Calu3 (cell line): Measurements from ENCODE around the gene SCYGR3. TPM values are rescaled to one million over a fixed set of nuclear protein-coding genes. Genes with fewer than 3 reads are reported as not detected.

Source experiments
- BruUV-seq: library from RNA; stranded (reverse); fragments of 400-500 nt; replicated peaks from 2 replicates; lab custom pipeline; 2021; lab: Mats Ljungman, UMichigan
- CTCF ChIA-PET: fragments of 300-600 bp; sonication (Branson Sonifier 250); formaldehyde crosslinking; loops from one replicate; lab custom pipeline; 2022; ENCODE audit warnings: antibody characterized with exemption; lab: Charles Lee
- DNase-seq: peaks from one replicate; pipeline ENCODE4 v3.0.0; 2022
- H3K27ac Mint-ChIP-seq: one replicate; pipeline ENCODE4 v1.8.0; 2022; ENCODE audit warnings: mixed read lengths; ENCODE audit not compliant: unreplicated experiment
- H3K27me3 Mint-ChIP-seq: one replicate; pipeline ENCODE4 v1.8.0; 2022; ENCODE audit warnings: mixed read lengths; ENCODE audit not compliant: unreplicated experiment
- H3K36me3 Mint-ChIP-seq: one replicate; pipeline ENCODE4 v1.8.0; 2022; ENCODE audit warnings: mild to moderate bottlenecking, moderate library complexity, mixed read lengths; ENCODE audit not compliant: insufficient read depth, unreplicated experiment
- H3K4me1 Mint-ChIP-seq: one replicate; pipeline ENCODE4 v1.8.0; 2022; ENCODE audit warnings: mild to moderate bottlenecking, low read depth, mixed read lengths; ENCODE audit not compliant: unreplicated experiment
- H3K4me3 Mint-ChIP-seq: one replicate; pipeline ENCODE4 v1.8.0; 2022; ENCODE audit warnings: mild to moderate bottlenecking, low read depth, moderate library complexity, mixed read lengths; ENCODE audit not compliant: unreplicated experiment
- H3K9me3 Mint-ChIP-seq: one replicate; pipeline ENCODE4 v1.8.0; 2022; ENCODE audit warnings: low read depth, mixed read lengths; ENCODE audit not compliant: unreplicated experiment
- intact Hi-C: fragments of 100-400 bp; cut with micrococcal nuclease; formaldehyde crosslinking; loops from one replicate; pipeline ENCODE4 v1.10.0; 2022; ENCODE audit not compliant: unreplicated experiment
- total RNA-seq: library from RNA; stranded (reverse); gene quantifications from 2 replicates; pipeline ENCODE4 v1.2.3, GENCODE V29; 2022
- TF ChIP-seq, protein P1 (sequence below): fragments of 200-600 bp; IDR thresholded peaks from one replicate; pipeline ENCODE4 v1.8.0; 2022; ENCODE audit warnings: antibody characterized with exemption; ENCODE audit not compliant: unreplicated experiment

Gene SCYGR3
- total RNA-seq, 1 experiment from 2014 or later: not detected

DNA sequence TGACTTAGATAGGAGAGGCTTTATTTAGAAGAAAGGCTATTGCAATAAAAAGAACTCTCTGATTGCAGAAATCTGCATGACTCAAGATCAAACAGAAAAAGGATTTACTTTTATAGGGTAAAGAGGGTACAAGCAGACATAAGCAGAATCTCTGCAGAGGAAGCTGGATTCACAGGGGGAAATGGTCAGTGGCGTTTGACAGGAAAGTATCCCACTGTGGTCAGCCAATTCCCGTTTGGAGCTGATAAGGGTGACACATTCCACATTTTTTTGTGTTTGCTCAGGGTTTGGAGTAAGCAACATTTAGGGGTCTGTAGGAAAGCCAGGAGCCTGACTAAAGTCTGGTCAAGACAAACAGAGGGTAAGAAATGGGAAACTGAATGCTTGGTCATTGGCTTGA, 28.0 kb upstream of the SCYGR3 start:
- intact Hi-C loops: no loop called here
- Mint-ChIP-seq H3K4me3 (no peak overlapping the region), H3K36me3 (no peaks in the 10 kb centered on the region), H3K4me1 (no peaks in the 10 kb centered on the region), H3K27ac (no peak overlapping the region), H3K9me3 (no peaks in the 10 kb centered on the region), H3K27me3 (no peaks in the 10 kb centered on the region)
- TF ChIP-seq, protein P1, sequence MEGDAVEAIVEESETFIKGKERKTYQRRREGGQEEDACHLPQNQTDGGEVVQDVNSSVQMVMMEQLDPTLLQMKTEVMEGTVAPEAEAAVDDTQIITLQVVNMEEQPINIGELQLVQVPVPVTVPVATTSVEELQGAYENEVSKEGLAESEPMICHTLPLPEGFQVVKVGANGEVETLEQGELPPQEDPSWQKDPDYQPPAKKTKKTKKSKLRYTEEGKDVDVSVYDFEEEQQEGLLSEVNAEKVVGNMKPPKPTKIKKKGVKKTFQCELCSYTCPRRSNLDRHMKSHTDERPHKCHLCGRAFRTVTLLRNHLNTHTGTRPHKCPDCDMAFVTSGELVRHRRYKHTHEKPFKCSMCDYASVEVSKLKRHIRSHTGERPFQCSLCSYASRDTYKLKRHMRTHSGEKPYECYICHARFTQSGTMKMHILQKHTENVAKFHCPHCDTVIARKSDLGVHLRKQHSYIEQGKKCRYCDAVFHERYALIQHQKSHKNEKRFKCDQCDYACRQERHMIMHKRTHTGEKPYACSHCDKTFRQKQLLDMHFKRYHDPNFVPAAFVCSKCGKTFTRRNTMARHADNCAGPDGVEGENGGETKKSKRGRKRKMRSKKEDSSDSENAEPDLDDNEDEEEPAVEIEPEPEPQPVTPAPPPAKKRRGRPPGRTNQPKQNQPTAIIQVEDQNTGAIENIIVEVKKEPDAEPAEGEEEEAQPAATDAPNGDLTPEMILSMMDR: no peak
- no TSS peak for BruUV-seq
- DNase-seq: no peak
- CTCF ChIA-PET: no interaction called here

DNA sequence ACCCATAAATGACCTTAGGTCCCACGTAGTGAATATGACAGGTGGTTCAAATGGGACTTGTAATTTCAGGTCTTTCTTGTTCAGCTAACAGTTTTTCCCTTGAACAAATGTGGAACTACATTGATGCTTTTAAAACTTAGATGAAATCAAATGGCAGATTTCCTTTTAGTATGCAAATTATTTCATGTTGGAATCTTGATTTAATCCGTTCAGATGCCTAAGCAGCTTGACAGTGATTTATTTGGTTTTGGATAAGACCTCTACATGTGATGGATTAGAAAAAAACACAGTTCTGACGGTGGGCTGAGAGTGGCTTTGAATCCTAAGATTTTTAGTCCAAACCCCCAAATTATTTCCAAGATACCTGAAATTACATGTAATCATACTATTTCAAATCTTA, 19.6 kb upstream of the SCYGR3 start:
- no peak for DNase-seq
- intact Hi-C loops: no loop called here
- Mint-ChIP-seq H3K4me1 (no peaks in the 10 kb centered on the region), H3K9me3 (no peaks in the 10 kb centered on the region), H3K27ac (no peak overlapping the region), H3K27me3 (no peaks in the 10 kb centered on the region), H3K36me3 (no peaks in the 10 kb centered on the region), H3K4me3 (no peak overlapping the region)
- TF ChIP-seq, protein P1: no peak
- no TSS peak for BruUV-seq
- CTCF ChIA-PET: no interaction called here

DNA sequence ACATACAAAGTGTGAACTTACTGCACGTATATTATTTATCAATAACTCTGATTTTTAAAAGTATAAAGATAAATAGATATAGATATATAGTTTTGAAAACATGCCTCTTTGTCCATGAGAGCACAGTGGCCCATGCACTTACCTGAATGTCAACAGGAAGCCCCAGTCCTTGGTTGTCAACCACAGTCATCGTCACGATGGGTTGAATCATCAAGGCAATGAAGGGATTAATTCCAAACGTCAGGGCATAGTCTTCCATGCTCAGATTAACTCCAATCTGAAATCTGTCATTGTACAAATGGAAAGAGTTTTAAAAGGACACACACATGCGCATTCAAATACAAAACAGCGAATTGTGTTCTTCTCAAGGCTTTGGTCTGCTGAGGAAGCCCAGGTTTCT, 18.2 kb upstream of the SCYGR3 start:
- no TSS peak for BruUV-seq
- intact Hi-C loops: no loop called here
- Mint-ChIP-seq H3K27me3 (no peaks in the 10 kb centered on the region), H3K4me3 (no peak overlapping the region), H3K36me3 (no peaks in the 10 kb centered on the region), H3K9me3 (no peaks in the 10 kb centered on the region), H3K27ac (no peak overlapping the region), H3K4me1 (no peaks in the 10 kb centered on the region)
- CTCF ChIA-PET: no interaction called here
- DNase-seq: no peak
- TF ChIP-seq, protein P1: no peak

DNA sequence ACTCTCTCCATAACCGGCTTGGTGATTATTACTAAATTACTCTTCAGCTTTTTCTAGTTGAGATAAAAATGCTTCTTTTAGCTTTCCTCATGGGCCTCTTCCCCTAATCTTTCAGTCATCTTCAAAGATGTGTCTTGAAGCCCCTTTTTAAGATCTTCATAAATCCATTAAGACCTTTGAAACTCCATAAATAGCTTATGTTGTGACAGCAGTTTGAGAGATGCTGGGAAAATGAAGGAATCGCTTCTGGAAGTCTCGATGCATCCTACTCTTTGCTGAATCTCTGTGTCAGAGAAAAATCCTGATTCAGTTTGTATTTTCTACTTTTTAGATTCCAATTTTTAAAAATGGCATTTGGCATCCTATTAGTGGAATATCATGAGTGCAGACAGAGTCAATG, 15.7 kb upstream of the SCYGR3 start:
- intact Hi-C loops: no loop called here
- Mint-ChIP-seq H3K4me1 (no peaks in the 10 kb centered on the region), H3K27me3 (no peaks in the 10 kb centered on the region), H3K36me3 (no peaks in the 10 kb centered on the region), H3K27ac (no peak overlapping the region), H3K4me3 (no peak overlapping the region), H3K9me3 (no peaks in the 10 kb centered on the region)
- BruUV-seq: no TSS peak
- CTCF ChIA-PET: interaction anchor here (1.0 kb wide), 1 partner anchor 14 kb away, joined by 3 read pairs; no protein-coding TSS in a partner anchor
- no peak for DNase-seq
- TF ChIP-seq, protein P1: no peak
